HG02763 (cell line): ENCODE data around the gene ADAMTS16.

Experiments
- ATAC-seq: cut with Tn5 transposase; IDR thresholded peaks from one replicate; pipeline ENCODE4 v1.9.1; 2021; ENCODE audit warnings: mild to moderate bottlenecking, moderate library complexity; ENCODE audit not compliant: unreplicated experiment

Gene ADAMTS16

GRCh38 chr5:5182508-5183188, 42.5 kb downstream of the ADAMTS16 start:
- no peak for ATAC-seq

- no peak for ATAC-seq
Measured at GRCh38 chr5:5183189-5183699, 43.1 kb downstream of the ADAMTS16 start.

- ATAC-seq, result no peak
Measured at GRCh38 chr5:5183933-5184332, 43.8 kb downstream of the ADAMTS16 start.

- ATAC-seq, result no peak
Measured at GRCh38 chr5:5188376-5189050, 48.4 kb downstream of the ADAMTS16 start.

- no peak for ATAC-seq
Measured at GRCh38 chr5:5189051-5189430, 48.9 kb downstream of the ADAMTS16 start.

- ATAC-seq, result no peak
Measured at GRCh38 chr5:5191906-5192305, 51.8 kb downstream of the ADAMTS16 start.

GRCh38 chr5:5192681-5193080, 52.6 kb downstream of the ADAMTS16 start:
- no peak for ATAC-seq

- ATAC-seq, result no peak
Measured at GRCh38 chr5:5195128-5195918, 55.2 kb downstream of the ADAMTS16 start.

GRCh38 chr5:5198135-5198534, 58.0 kb downstream of the ADAMTS16 start:
- no peak for ATAC-seq

GRCh38 chr5:5198815-5199214, 58.7 kb downstream of the ADAMTS16 start:
- no peak for ATAC-seq

- no peak for ATAC-seq
Measured at GRCh38 chr5:5199495-5199894, 59.4 kb downstream of the ADAMTS16 start.

- no peak for ATAC-seq
Measured at GRCh38 chr5:5200133-5200532, 60.0 kb downstream of the ADAMTS16 start.

- no peak for ATAC-seq
Measured at GRCh38 chr5:5202321-5202720, 62.2 kb downstream of the ADAMTS16 start.

GRCh38 chr5:5203451-5203850, 63.3 kb downstream of the ADAMTS16 start:
- no peak for ATAC-seq

GRCh38 chr5:5207828-5208227, 67.7 kb downstream of the ADAMTS16 start:
- ATAC-seq, result no peak

GRCh38 chr5:5209089-5209488, 69.0 kb downstream of the ADAMTS16 start:
- no peak for ATAC-seq

GRCh38 chr5:5209510-5210286, 69.6 kb downstream of the ADAMTS16 start:
- no peak for ATAC-seq

GRCh38 chr5:5217371-5217770, 77.2 kb downstream of the ADAMTS16 start:
- ATAC-seq, result no peak

GRCh38 chr5:5218396-5218795, 78.3 kb downstream of the ADAMTS16 start:
- ATAC-seq, result no peak

GRCh38 chr5:5219541-5219940, 79.4 kb downstream of the ADAMTS16 start:
- ATAC-seq, result no peak
